ENCODE measurements around the gene MAGOH. TPM values are rescaled to one million over a fixed set of nuclear protein-coding genes. Genes with fewer than 3 reads are reported as not detected.

The MAGOH gene
- polyA plus RNA-seq, 1 of the 3 experiments (the other 2 are of a cell fraction), result 26.5 TPM

DNA sequence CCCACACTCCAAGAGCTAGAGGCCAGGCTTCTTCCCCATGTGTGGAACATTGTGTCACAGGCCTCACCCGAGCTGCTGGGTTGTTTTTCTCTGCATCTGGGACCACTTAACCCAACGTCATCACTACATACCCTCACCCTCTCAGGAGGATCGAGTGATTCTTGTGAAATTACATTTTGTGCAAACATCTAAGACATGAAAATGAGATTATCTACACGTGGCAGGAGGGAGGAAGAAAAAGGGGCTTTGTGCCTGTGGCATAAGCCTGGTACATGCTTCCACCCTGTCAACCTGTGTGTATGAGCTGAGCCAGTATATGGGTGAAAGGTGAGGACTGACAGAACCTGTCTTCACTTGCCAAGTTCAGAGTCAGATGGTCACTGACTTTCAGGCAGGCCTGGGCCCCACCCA lies 40.1 kb downstream of the MAGOH start:
- Histone ChIP-seq H3K36me3 (replicated peaks in 1 of 2; ENCODE audit: control insufficient read depth in 1 of 2, insufficient read depth in 2 of 2, low read length in 1 of 2) (peaks cover 9 to 27% of the 10 kb centered on the region in 2 experiments), H2AFZ (ENCODE audit: low read depth) (no peak overlapping the region), H3K9me2 (no peaks in the 10 kb centered on the region), H3K27me3 (ENCODE audit: insufficient read depth) (no peaks in the 10 kb centered on the region), H3K9ac (no peak overlapping the region), H3K4me1 (ENCODE audit: control insufficient read depth in 1 of 2, insufficient read depth in 2 of 2, low read depth in 1 of 2, low read length in 1 of 2) (peaks cover 9 to 17% of the 10 kb centered on the region in 2 experiments; a peak in 3 of 4 replicates), H3K27ac (ENCODE audit: low read depth in 2 of 2, low read length in 1 of 2) (no peak overlapping the region; a peak in 1 of 4 replicates), H3K4me3 (ENCODE audit: low read depth in 2 of 2, low read length in 1 of 2) (peak overlapping the region in 1 of 2 experiments; percentile 85; a peak in 2 of 4 replicates), H3K79me2 (ENCODE audit: insufficient read depth) (peaks cover 21% of the 10 kb centered on the region; the same call in 1 of the 2 replicates), H4K20me1 (ENCODE audit: insufficient read depth) (no peaks in the 10 kb centered on the region), H3F3A (replicated peaks; ENCODE audit: insufficient read depth) (no peaks in the 10 kb centered on the region), H3K9me3 (no peaks in the 10 kb centered on the region), H3K4me2 (peak overlapping the region; percentile 93)
- CTCF ChIA-PET, result no interaction called here
- TF ChIP-seq EZH2phosphoT487 (IDR thresholded peaks at IDR 0.05; ENCODE audit: borderline replicate concordance, low read depth), result no peak
- no peak for TF ChIP-seq MEF2A (IDR thresholded peaks at IDR 0.05; ENCODE audit: borderline replicate concordance, low read depth)
- TF ChIP-seq, protein P1, sequence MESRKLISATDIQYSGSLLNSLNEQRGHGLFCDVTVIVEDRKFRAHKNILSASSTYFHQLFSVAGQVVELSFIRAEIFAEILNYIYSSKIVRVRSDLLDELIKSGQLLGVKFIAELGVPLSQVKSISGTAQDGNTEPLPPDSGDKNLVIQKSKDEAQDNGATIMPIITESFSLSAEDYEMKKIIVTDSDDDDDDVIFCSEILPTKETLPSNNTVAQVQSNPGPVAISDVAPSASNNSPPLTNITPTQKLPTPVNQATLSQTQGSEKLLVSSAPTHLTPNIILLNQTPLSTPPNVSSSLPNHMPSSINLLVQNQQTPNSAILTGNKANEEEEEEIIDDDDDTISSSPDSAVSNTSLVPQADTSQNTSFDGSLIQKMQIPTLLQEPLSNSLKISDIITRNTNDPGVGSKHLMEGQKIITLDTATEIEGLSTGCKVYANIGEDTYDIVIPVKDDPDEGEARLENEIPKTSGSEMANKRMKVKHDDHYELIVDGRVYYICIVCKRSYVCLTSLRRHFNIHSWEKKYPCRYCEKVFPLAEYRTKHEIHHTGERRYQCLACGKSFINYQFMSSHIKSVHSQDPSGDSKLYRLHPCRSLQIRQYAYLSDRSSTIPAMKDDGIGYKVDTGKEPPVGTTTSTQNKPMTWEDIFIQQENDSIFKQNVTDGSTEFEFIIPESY (IDR thresholded peaks at IDR 0.05; ENCODE audit: borderline replicate concordance, low read depth), result no peak
- TF ChIP-seq GABPA (IDR thresholded peaks at IDR 0.05; ENCODE audit: low read depth), result no peak
- no peak for TF ChIP-seq EP300 (IDR thresholded peaks at IDR 0.05; ENCODE audit: borderline replicate concordance in 1 of 2, low read depth in 1 of 2, low read length in 1 of 2)
- no peak for TF ChIP-seq SMC3 (IDR thresholded peaks at IDR 0.05; ENCODE audit: low read depth, low read length)
- TF ChIP-seq, protein P2, sequence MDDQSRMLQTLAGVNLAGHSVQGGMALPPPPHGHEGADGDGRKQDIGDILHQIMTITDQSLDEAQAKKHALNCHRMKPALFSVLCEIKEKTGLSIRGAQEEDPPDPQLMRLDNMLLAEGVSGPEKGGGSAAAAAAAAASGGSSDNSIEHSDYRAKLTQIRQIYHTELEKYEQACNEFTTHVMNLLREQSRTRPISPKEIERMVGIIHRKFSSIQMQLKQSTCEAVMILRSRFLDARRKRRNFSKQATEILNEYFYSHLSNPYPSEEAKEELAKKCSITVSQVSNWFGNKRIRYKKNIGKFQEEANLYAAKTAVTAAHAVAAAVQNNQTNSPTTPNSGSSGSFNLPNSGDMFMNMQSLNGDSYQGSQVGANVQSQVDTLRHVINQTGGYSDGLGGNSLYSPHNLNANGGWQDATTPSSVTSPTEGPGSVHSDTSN (IDR thresholded peaks at IDR 0.05), result no peak
- no peak for TF ChIP-seq FOXJ3 (CRISPR knock-in tag; IDR thresholded peaks at IDR 0.05)
- TF ChIP-seq RFX5 (IDR thresholded peaks at IDR 0.05; ENCODE audit: low read length), result no peak
- TF ChIP-seq FOSL2 (IDR thresholded peaks at IDR 0.05; ENCODE audit: borderline replicate concordance, low read depth), result no peak
- TF ChIP-seq JUND (IDR thresholded peaks at IDR 0.05), result no peak
- POLR2A ChIA-PET, result no interaction called here
- DNase-seq, result no peak
- 60% methylated on average over 4 of the region's 4 CpGs for WGBS (ENCODE audit: low lambda C conversion rate)

DNA sequence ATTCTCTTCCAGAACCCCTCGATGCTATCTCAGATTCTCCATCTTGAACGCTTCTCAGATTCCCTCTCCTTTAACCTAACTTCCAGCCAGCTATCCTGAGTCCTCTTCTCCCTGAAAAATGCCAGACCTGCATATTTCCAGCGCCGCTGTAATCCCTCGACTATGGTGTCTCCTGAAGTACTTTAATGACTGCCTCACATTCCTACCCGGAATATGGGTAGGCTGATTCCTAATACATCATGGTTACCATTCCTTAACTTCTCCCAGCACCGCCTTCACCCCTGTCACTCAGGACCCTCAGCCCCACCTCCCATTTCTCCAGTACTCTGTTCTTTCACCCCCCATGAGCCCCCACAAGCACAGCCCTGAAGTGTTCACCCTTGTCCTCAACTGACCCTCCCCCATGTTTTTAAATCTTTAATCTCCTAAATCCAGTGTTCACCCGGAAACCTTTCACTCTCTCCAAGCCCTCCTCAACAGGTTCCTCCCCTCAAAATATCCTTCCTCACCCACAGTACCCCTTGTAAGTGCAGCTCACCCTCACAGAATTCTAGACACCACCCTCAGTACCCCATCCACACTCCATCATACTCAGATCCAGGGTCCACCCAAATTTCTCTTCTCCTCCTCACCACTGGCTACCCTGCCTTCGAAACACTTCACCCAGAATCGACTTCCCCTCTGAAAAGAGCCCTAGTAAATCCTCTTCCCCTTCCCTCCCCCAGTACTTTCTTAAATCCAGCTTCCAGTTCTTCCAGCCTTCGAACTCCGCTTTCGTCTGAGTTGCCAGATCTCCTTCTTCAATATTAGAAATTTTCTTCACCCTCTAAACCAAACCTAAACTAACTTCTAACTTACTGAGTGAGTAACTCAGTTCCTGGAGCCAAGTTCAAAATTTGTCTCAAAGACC lies 40.8 kb downstream of the MAGOH start:
- DNase-seq, result peak; percentile 28
- peak overlapping the region; percentile 56; the same call in 1 of the 2 replicates for H2AFZ ChIP-seq (ENCODE audit: low read depth)
- 38% methylated on average over 13 of the region's 13 CpGs for WGBS (ENCODE audit: low lambda C conversion rate)
- no peaks in the 10 kb centered on the region for H3K9me3 ChIP-seq
- H4K20me1 ChIP-seq (ENCODE audit: insufficient read depth), result no peaks in the 10 kb centered on the region
- no peaks in the 10 kb centered on the region for H3K9me2 ChIP-seq
- ChIA-PET POLR2A (interaction anchor here (0.9 kb wide), 1 partner anchor 22 kb away, joined by 3 read pairs; no protein-coding TSS in a partner anchor), CTCF (interaction anchor here (3.3 kb wide), 1 partner anchor 12 kb away, joined by 23 read pairs; no protein-coding TSS in a partner anchor)
- TF ChIP-seq, protein P2 (IDR thresholded peaks at IDR 0.05), result peak; percentile 71
- no peak for TF ChIP-seq GABPA (IDR thresholded peaks at IDR 0.05; ENCODE audit: low read depth)
- H3K27me3 ChIP-seq (ENCODE audit: insufficient read depth), result no peaks in the 10 kb centered on the region
- H3K27ac ChIP-seq (ENCODE audit: low read depth in 2 of 2, low read length in 1 of 2), result peak overlapping the region; percentile 70 to 87; a peak in 3 of 4 replicates
- no peaks in the 10 kb centered on the region for H3F3A ChIP-seq (replicated peaks; ENCODE audit: insufficient read depth)
- peak overlapping the region; percentile 85 to 95 for H3K4me3 ChIP-seq (ENCODE audit: low read depth in 2 of 2, low read length in 1 of 2)
- peaks cover 21% of the 10 kb centered on the region; the same call in 1 of the 2 replicates for H3K79me2 ChIP-seq (ENCODE audit: insufficient read depth)
- peak overlapping the region; percentile 93 for H3K4me2 ChIP-seq
- H3K4me1 ChIP-seq (ENCODE audit: control insufficient read depth in 1 of 2, insufficient read depth in 2 of 2, low read depth in 1 of 2, low read length in 1 of 2), result peaks cover 9 to 17% of the 10 kb centered on the region in 2 experiments; a peak in 3 of 4 replicates
- H3K9ac ChIP-seq, result peak overlapping the region; percentile 85
- peaks cover 3 to 20% of the 10 kb centered on the region in 2 experiments for H3K36me3 ChIP-seq (replicated peaks in 1 of 2; ENCODE audit: control insufficient read depth in 1 of 2, insufficient read depth in 2 of 2, low read length in 1 of 2)
